A673 (cell line): ENCODE measurements around the gene ACVRL1.

Experiments
- EZH2 ChIP-seq: fragments of 200-600 bp; sonication (generic); IDR thresholded peaks from 2 replicates; pipeline ENCODE4 v1.6.1; 2017; ENCODE audit warnings: borderline replicate concordance, low read depth, mild to moderate bottlenecking, mixed read lengths, antibody characterized with exemption, low read length; ENCODE audit not compliant: poor library complexity, severe bottlenecking
- TF ChIP-seq, protein P1 (sequence below): fragments of 300-800, 200-600 bp; sonication (generic); conservative IDR thresholded peaks from 2 replicates; pipeline ENCODE4 v1.5.1; 2017; ENCODE audit warnings: low read depth, mild to moderate bottlenecking, antibody characterized with exemption, low read length, moderate library complexity, mixed read lengths

DNA sequence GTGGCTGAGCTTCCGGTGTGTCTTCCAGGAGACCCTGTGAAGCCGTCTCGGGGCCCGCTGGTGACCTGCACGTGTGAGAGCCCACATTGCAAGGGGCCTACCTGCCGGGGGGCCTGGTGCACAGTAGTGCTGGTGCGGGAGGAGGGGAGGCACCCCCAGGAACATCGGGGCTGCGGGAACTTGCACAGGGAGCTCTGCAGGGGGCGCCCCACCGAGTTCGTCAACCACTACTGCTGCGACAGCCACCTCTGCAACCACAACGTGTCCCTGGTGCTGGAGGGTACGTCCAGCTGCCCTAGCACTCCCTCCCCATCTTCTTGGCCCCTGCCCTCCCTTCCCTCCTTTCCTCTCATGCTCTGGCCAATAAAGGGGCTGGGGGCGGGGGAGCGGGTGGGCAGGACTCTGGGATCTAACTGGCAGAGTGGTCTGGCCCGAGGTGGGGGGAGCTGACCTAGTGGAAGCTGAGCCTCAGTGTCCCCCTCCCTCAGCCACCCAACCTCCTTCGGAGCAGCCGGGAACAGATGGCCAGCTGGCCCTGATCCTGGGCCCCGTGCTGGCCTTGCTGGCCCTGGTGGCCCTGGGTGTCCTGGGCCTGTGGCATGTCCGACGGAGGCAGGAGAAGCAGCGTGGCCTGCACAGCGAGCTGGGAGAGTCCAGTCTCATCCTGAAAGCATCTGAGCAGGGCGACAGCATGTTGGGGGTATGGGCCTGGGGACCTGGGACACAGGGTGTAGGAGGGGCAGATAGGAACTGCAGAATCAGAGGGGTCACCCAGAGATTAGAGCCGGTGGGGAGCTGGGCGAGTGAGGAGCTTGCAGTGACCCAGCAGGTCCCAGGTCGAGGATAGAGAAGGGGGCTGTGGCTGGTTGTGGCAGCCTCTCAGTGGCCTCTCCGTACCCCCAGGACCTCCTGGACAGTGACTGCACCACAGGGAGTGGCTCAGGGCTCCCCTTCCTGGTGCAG, 6.0 kb downstream of the ACVRL1 start:
- TF ChIP-seq, protein P1, sequence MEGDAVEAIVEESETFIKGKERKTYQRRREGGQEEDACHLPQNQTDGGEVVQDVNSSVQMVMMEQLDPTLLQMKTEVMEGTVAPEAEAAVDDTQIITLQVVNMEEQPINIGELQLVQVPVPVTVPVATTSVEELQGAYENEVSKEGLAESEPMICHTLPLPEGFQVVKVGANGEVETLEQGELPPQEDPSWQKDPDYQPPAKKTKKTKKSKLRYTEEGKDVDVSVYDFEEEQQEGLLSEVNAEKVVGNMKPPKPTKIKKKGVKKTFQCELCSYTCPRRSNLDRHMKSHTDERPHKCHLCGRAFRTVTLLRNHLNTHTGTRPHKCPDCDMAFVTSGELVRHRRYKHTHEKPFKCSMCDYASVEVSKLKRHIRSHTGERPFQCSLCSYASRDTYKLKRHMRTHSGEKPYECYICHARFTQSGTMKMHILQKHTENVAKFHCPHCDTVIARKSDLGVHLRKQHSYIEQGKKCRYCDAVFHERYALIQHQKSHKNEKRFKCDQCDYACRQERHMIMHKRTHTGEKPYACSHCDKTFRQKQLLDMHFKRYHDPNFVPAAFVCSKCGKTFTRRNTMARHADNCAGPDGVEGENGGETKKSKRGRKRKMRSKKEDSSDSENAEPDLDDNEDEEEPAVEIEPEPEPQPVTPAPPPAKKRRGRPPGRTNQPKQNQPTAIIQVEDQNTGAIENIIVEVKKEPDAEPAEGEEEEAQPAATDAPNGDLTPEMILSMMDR: peak; percentile 45; the same call in 1 of the 2 replicates
- TF ChIP-seq EZH2: no peak
